Gastroesophageal sphincter (tissue), 3 donors: Measurements from ENCODE around the gene DUSP16.

Experiments
- CTCF ChIP-seq, 4 experiments: fragments of 200-600 bp in 2 of 4; fragments of 450-650 bp in 2 of 4; sonication (generic) in 1 of 4; IDR thresholded peaks; one replicate each; pipeline ENCODE4 v1.5.1; 2017 to 2019; ENCODE audit warnings: antibody characterized with exemption in 4 of 4, mild to moderate bottlenecking in 2 of 4, moderate library complexity in 2 of 4
- EP300 ChIP-seq: sonication (generic); formaldehyde crosslinking; IDR thresholded peaks from one replicate; pipeline ENCODE4 v1.6.1; 2017; ENCODE audit warnings: antibody characterized with exemption, mild to moderate bottlenecking
- POLR2A ChIP-seq, 2 donors: fragments of 450-650 bp; IDR thresholded peaks; one replicate each; pipeline ENCODE4 v1.6.1; 2017; ENCODE audit warnings: antibody characterized with exemption in 2 of 2, mild to moderate bottlenecking in 2 of 2, moderate library complexity in 1 of 2
- POLR2AphosphoS5 ChIP-seq: sonication (generic); formaldehyde crosslinking; IDR thresholded peaks from one replicate; pipeline ENCODE4 v1.6.1; 2017; ENCODE audit warnings: antibody characterized with exemption

GRCh38 chr12:12519354-12519998 lies 43.2 kb downstream of the DUSP16 start:
- TF ChIP-seq CTCF (IDR thresholded peaks at IDR 0.05): no peak
- TF ChIP-seq POLR2AphosphoS5: no peak
- TF ChIP-seq POLR2A (IDR thresholded peaks at IDR 0.05): no peak
- TF ChIP-seq EP300: no peak
